Astrocyte (in vitro differentiated cells and primary cell): Measurements from ENCODE around the gene SLC45A1. TPM values are rescaled to one million over a fixed set of nuclear protein-coding genes. Genes with fewer than 3 reads are reported as not detected.

Source experiments
- DNase-seq: peaks from one replicate; pipeline ENCODE4 v3.0.0-alpha.2; 2010; ENCODE audit warnings: low read depth
- FAIRE-seq: peaks from 2 replicates; lab custom pipeline; 2011; peaks lifted over from hg19 to GRCh38; lab: Jason Lieb, UNC
- H2AFZ ChIP-seq: 2 replicates; pipeline ENCODE4 v1.6.0; 2012; ENCODE audit warnings: low read depth, low read length, inconsistent platforms
- H3K27ac ChIP-seq: 2 replicates; pipeline ENCODE4 v1.5.1; 2011; ENCODE audit warnings: low read depth, low read length, inconsistent platforms
- H3K27me3 ChIP-seq: 2 replicates; pipeline ENCODE4 v1.6.0; 2011; ENCODE audit warnings: low read length, inconsistent platforms; ENCODE audit not compliant: insufficient read depth
- H3K36me3 ChIP-seq: 2 replicates; pipeline ENCODE4 v1.5.1; 2011; ENCODE audit warnings: low read length, inconsistent platforms; ENCODE audit not compliant: insufficient read depth
- H3K4me1 ChIP-seq: 2 replicates; pipeline ENCODE4 v1.5.1; 2011; ENCODE audit warnings: low read length, inconsistent platforms; ENCODE audit not compliant: insufficient read depth
- H3K4me2 ChIP-seq: 2 replicates; pipeline ENCODE4 v1.6.0; 2012; ENCODE audit warnings: low read length, inconsistent platforms
- H3K4me3 ChIP-seq: 2 replicates; pipeline ENCODE4 v1.5.1; 2011; ENCODE audit warnings: low read depth, mild to moderate bottlenecking, low read length, inconsistent platforms; ENCODE audit not compliant: insufficient read depth
- H3K79me2 ChIP-seq: 2 replicates; pipeline ENCODE4 v1.6.0; 2012; ENCODE audit warnings: mild to moderate bottlenecking, low read length, inconsistent platforms; ENCODE audit not compliant: insufficient read depth
- H3K9ac ChIP-seq: 2 replicates; pipeline ENCODE4 v1.6.0; 2012; ENCODE audit warnings: mild to moderate bottlenecking, low read length, inconsistent platforms
- H3K9me3 ChIP-seq: 2 replicates; pipeline ENCODE4 v1.5.1; 2012; ENCODE audit warnings: low read depth, mild to moderate bottlenecking, low read length, inconsistent platforms; ENCODE audit not compliant: insufficient read depth
- H4K20me1 ChIP-seq: 2 replicates; pipeline ENCODE4 v1.6.0; 2012; ENCODE audit warnings: low read length, inconsistent platforms; ENCODE audit not compliant: insufficient read depth
- H3K27ac Mint-ChIP-seq: one replicate; pipeline ENCODE4 v1.8.0; 2021; ENCODE audit warnings: mild to moderate bottlenecking, mixed read lengths; ENCODE audit not compliant: unreplicated experiment
- H3K27me3 Mint-ChIP-seq: one replicate; pipeline ENCODE4 v1.8.0; 2021; ENCODE audit warnings: low read depth, mixed read lengths; ENCODE audit not compliant: unreplicated experiment
- H3K36me3 Mint-ChIP-seq: one replicate; pipeline ENCODE4 v1.8.0; 2021; ENCODE audit warnings: low read depth, mixed read lengths; ENCODE audit not compliant: unreplicated experiment
- H3K4me1 Mint-ChIP-seq: one replicate; pipeline ENCODE4 v1.8.0; 2021; ENCODE audit warnings: low read depth, mixed read lengths; ENCODE audit not compliant: unreplicated experiment
- H3K4me3 Mint-ChIP-seq: one replicate; pipeline ENCODE4 v1.8.0; 2021; ENCODE audit warnings: mild to moderate bottlenecking, moderate library complexity, mixed read lengths; ENCODE audit not compliant: unreplicated experiment
- H3K9me3 Mint-ChIP-seq: one replicate; pipeline ENCODE4 v1.8.0; 2021; ENCODE audit warnings: mild to moderate bottlenecking, mixed read lengths; ENCODE audit not compliant: unreplicated experiment
- CTCF ChIP-seq: IDR thresholded peaks from 2 replicates; pipeline ENCODE4 v1.5.1; 2011; ENCODE audit warnings: low read depth, mild to moderate bottlenecking, inconsistent platforms, low read length, moderate library complexity; ENCODE audit not compliant: insufficient read depth
- EZH2 ChIP-seq: IDR thresholded peaks from 2 replicates; pipeline ENCODE4 v1.6.1; 2012; ENCODE audit warnings: mild to moderate bottlenecking, low read length, inconsistent platforms; ENCODE audit not compliant: insufficient read depth
- total RNA-seq: library from RNA; stranded (reverse); gene quantifications from 2 replicates; pipeline ENCODE4 v1.2.1, GENCODE V29; 2021

SLC45A1 gene
- total RNA-seq, 1 donor from 2014 or later, result 0.95 TPM

GRCh38 chr1:8329858-8330257 is 11.9 kb downstream of the SLC45A1 start:
- H3K4me1 ChIP-seq, result peaks cover 3% of the 10 kb centered on the region
- no peak overlapping the region for H3K27ac Mint-ChIP-seq
- H3K4me2 ChIP-seq, result no peak overlapping the region
- no peaks in the 10 kb centered on the region for H3K9me3 ChIP-seq
- no peaks in the 10 kb centered on the region for H3K36me3 ChIP-seq
- no peaks in the 10 kb centered on the region for H3K79me2 ChIP-seq
- FAIRE-seq (no peak), DNase-seq (no peak)
- H2AFZ ChIP-seq, result no peak overlapping the region
- H3K27ac ChIP-seq, result no peak overlapping the region
- TF ChIP-seq CTCF (no peak), EZH2 (no peak)
- no peaks in the 10 kb centered on the region for H3K4me1 Mint-ChIP-seq
- H3K27me3 Mint-ChIP-seq, result peaks cover 12% of the 10 kb centered on the region
- no peaks in the 10 kb centered on the region for H3K27me3 ChIP-seq
- no peak overlapping the region for H3K9ac ChIP-seq
- H3K4me3 Mint-ChIP-seq, result no peak overlapping the region
- no peaks in the 10 kb centered on the region for H4K20me1 ChIP-seq
- peaks cover 2% of the 10 kb centered on the region for H3K36me3 Mint-ChIP-seq
- no peak overlapping the region for H3K4me3 ChIP-seq
- H3K9me3 Mint-ChIP-seq, result no peaks in the 10 kb centered on the region

GRCh38 chr1:8330271-8331125 is 12.6 kb downstream of the SLC45A1 start:
- Histone ChIP-seq H3K4me1 (peaks cover 3% of the 10 kb centered on the region), H3K4me3 (no peak overlapping the region), H3K27me3 (no peaks in the 10 kb centered on the region), H2AFZ (no peak overlapping the region), H3K4me2 (no peak overlapping the region), H4K20me1 (no peaks in the 10 kb centered on the region), H3K79me2 (no peaks in the 10 kb centered on the region), H3K9me3 (no peaks in the 10 kb centered on the region), H3K36me3 (no peaks in the 10 kb centered on the region), H3K27ac (no peak overlapping the region), H3K9ac (no peak overlapping the region)
- Mint-ChIP-seq H3K9me3 (no peaks in the 10 kb centered on the region), H3K4me1 (no peaks in the 10 kb centered on the region), H3K4me3 (no peak overlapping the region), H3K27ac (no peak overlapping the region), H3K27me3 (peaks cover 9% of the 10 kb centered on the region), H3K36me3 (peaks cover 2% of the 10 kb centered on the region)
- DNase-seq (no peak), FAIRE-seq (no peak)
- no peak for TF ChIP-seq CTCF
- TF ChIP-seq EZH2, result no peak

GRCh38 chr1:8332806-8333205 is 14.9 kb downstream of the SLC45A1 start:
- Histone ChIP-seq H3K36me3 (no peaks in the 10 kb centered on the region), H3K27ac (no peak overlapping the region), H3K9ac (no peak overlapping the region), H3K9me3 (no peaks in the 10 kb centered on the region), H3K4me1 (peaks cover 3% of the 10 kb centered on the region), H3K4me2 (no peak overlapping the region), H3K79me2 (no peaks in the 10 kb centered on the region), H3K27me3 (no peaks in the 10 kb centered on the region), H4K20me1 (no peaks in the 10 kb centered on the region), H3K4me3 (no peak overlapping the region), H2AFZ (no peak overlapping the region)
- no peak overlapping the region for H3K27ac Mint-ChIP-seq
- no peak overlapping the region for H3K4me3 Mint-ChIP-seq
- TF ChIP-seq CTCF (no peak), EZH2 (no peak)
- H3K36me3 Mint-ChIP-seq, result peaks cover 9% of the 10 kb centered on the region
- no peaks in the 10 kb centered on the region for H3K4me1 Mint-ChIP-seq
- H3K27me3 Mint-ChIP-seq, result peaks cover 9% of the 10 kb centered on the region
- no peak for FAIRE-seq
- H3K9me3 Mint-ChIP-seq, result peaks cover 3% of the 10 kb centered on the region
- DNase-seq, result no peak
